CD14-positive monocyte (primary cell): ENCODE results near the gene GASK1B. TPM values are rescaled to one million over a fixed set of nuclear protein-coding genes. Genes with fewer than 3 reads are reported as not detected.

Source experiments
- DNase-seq, 3 donors: peaks; one replicate each; pipeline ENCODE4 v3.0.0-alpha.2; 2011 to 2022
- H2AFZ ChIP-seq: 2 replicates; pipeline ENCODE4 v1.6.0; 2012; ENCODE audit warnings: mild to moderate bottlenecking, low read depth, low read length, inconsistent platforms; ENCODE audit not compliant: insufficient read depth, poor library complexity, severe bottlenecking
- H3K27ac ChIP-seq, 2 donors: 1 replicate in 1 of 2; 2 replicates in 1 of 2; pipeline ENCODE4 v1.5.1; 2012 to 2013; ENCODE audit warnings: low read length in 2 of 2, control low read depth in 1 of 2, inconsistent platforms in 1 of 2, low read depth in 1 of 2, mild to moderate bottlenecking in 1 of 2
- H3K27me3 ChIP-seq, 2 donors: one replicate each; pipeline versions ENCODE4 v1.6.0 to v1.6.1; 2011 to 2013; ENCODE audit warnings: low read length in 2 of 2; ENCODE audit not compliant: control insufficient read depth in 2 of 2, insufficient read depth in 2 of 2
- H3K36me3 ChIP-seq, 2 donors: replicated peaks in 1 of 2; 1 replicate in 1 of 2; 2 replicates in 1 of 2; pipeline versions ENCODE4 v1.5.1 to v1.6.1; 2012 to 2013; ENCODE audit warnings: low read length in 2 of 2, control low read depth in 1 of 2, inconsistent platforms in 1 of 2, mild to moderate bottlenecking in 1 of 2; ENCODE audit not compliant: insufficient read depth in 2 of 2, control insufficient read depth in 1 of 2
- H3K4me1 ChIP-seq, 2 donors: 1 replicate in 1 of 2; 2 replicates in 1 of 2; pipeline versions ENCODE4 v1.5.1 to v1.6.1; 2012 to 2013; ENCODE audit warnings: low read length in 2 of 2, control low read depth in 1 of 2, inconsistent platforms in 1 of 2, mild to moderate bottlenecking in 1 of 2, moderate library complexity in 1 of 2; ENCODE audit not compliant: insufficient read depth in 2 of 2, control insufficient read depth in 1 of 2
- H3K4me2 ChIP-seq: replicated peaks from 2 replicates; pipeline ENCODE3; 2012; ENCODE audit warnings: low read length, moderate library complexity, mild to moderate bottlenecking; ENCODE audit not compliant: poor library complexity, severe bottlenecking; ENCODE audit errors: extremely low read depth
- H3K4me3 ChIP-seq, 3 experiments: fragments of 200-600 bp in 1 of 3; sonication (generic) in 1 of 3; replicated peaks in 1 of 3; 1 replicate in 2 of 3; 2 replicates in 1 of 3; pipeline ENCODE4 v1.5.1; 2011 to 2013; ENCODE audit warnings: low read length in 3 of 3, mild to moderate bottlenecking in 3 of 3, control low read depth in 2 of 3, low read depth in 2 of 3, inconsistent platforms in 1 of 3, moderate library complexity in 1 of 3
- H3K79me2 ChIP-seq: 2 replicates; pipeline ENCODE4 v1.6.0; 2012; ENCODE audit warnings: mild to moderate bottlenecking, control low read depth, inconsistent platforms, low read length, moderate library complexity; ENCODE audit not compliant: insufficient read depth
- H3K9ac ChIP-seq: 2 replicates; pipeline ENCODE4 v1.6.0; 2017; ENCODE audit warnings: low read length, mild to moderate bottlenecking; ENCODE audit not compliant: insufficient read depth, poor library complexity, severe bottlenecking
- H3K9me3 ChIP-seq, 2 donors: replicated peaks in 1 of 2; 1 replicate in 1 of 2; 2 replicates in 1 of 2; pipeline versions ENCODE4 v1.5.1 to v1.6.1; 2012 to 2013; ENCODE audit warnings: low read length in 2 of 2, control low read depth in 1 of 2; ENCODE audit not compliant: control insufficient read depth in 1 of 2, insufficient read depth in 1 of 2
- H4K20me1 ChIP-seq: 2 replicates; pipeline ENCODE4 v1.6.0; 2012; ENCODE audit warnings: mild to moderate bottlenecking, low read length, control low read depth, moderate library complexity; ENCODE audit not compliant: insufficient read depth
- H3K27ac Mint-ChIP-seq, 7 donors: one replicate each; pipeline ENCODE4 v1.8.0; 2020; ENCODE audit warnings: mild to moderate bottlenecking in 7 of 7, mixed read lengths in 7 of 7, moderate library complexity in 6 of 7, inconsistent platforms in 2 of 7
- H3K27me3 Mint-ChIP-seq, 3 donors: one replicate each; pipeline ENCODE4 v1.8.0; 2021 to 2022; ENCODE audit warnings: low read depth in 3 of 3, mild to moderate bottlenecking in 3 of 3, mixed read lengths in 3 of 3, moderate library complexity in 3 of 3, inconsistent platforms in 1 of 3
- H3K36me3 Mint-ChIP-seq, 2 donors: one replicate each; pipeline ENCODE4 v1.8.0; 2020; ENCODE audit warnings: mixed read lengths in 2 of 2, inconsistent platforms in 1 of 2, mild to moderate bottlenecking in 1 of 2
- H3K4me1 Mint-ChIP-seq: one replicate; pipeline ENCODE4 v1.8.0; 2020; ENCODE audit warnings: mild to moderate bottlenecking, mixed read lengths
- H3K4me3 Mint-ChIP-seq, 2 donors: one replicate each; pipeline ENCODE4 v1.8.0; 2020; ENCODE audit warnings: mild to moderate bottlenecking in 2 of 2, mixed read lengths in 2 of 2, moderate library complexity in 1 of 2
- H3K9me3 Mint-ChIP-seq, 7 donors: one replicate each; pipeline ENCODE4 v1.8.0; 2020 to 2022; ENCODE audit warnings: mixed read lengths in 7 of 7, mild to moderate bottlenecking in 6 of 7, moderate library complexity in 6 of 7, inconsistent platforms in 2 of 7
- WGBS: methylation state at CpG from one replicate; pipeline ENCODE4 v1.1.5; 2013; ENCODE audit warnings: missing lambda C conversion rate; ENCODE audit not compliant: insufficient coverage; 5-methylcytosine and 5-hydroxymethylcytosine counted together
- intact Hi-C, 2 donors: fragments of 100-400 bp; cut with micrococcal nuclease; formaldehyde crosslinking; loops; one replicate each; pipeline versions ENCODE4 v1.15.0 to v1.15.1; 2023
- polyA plus RNA-seq, 3 donors: library from polyadenylated mRNA; depleted of rRNA in 1 of 3; unstranded in 2 of 3; stranded (reverse) in 1 of 3; fragments of 300-500 nt in 2 of 3; fragments of >200 nt in 1 of 3; fragmentation: Illumina TruSeq in 2 of 3; gene quantifications; 1 replicate in 2 of 3; 2 replicates in 1 of 3; pipeline ENCODE4 v1.2.3, GENCODE V29; 2012 to 2021
- TF ChIP-seq, protein P1 (sequence below): fragments of 200-600 bp; IDR thresholded peaks from one replicate; pipeline ENCODE4 v1.8.0; 2022; ENCODE audit warnings: antibody characterized with exemption, mild to moderate bottlenecking

GASK1B gene
- polyA plus RNA-seq, 3 donors: 34.4 to 106 (median 82.2) TPM

- H3K9me3 ChIP-seq: no peaks in the 10 kb centered on the region
- H3K27ac ChIP-seq: no peak overlapping the region
- H3K9me3 Mint-ChIP-seq: peaks cover 0 to 4% (median 0%) of the 10 kb centered on the region in 7 donors
- peaks cover 60% of the 10 kb centered on the region for H4K20me1 ChIP-seq
- H3K4me2 ChIP-seq: no peak overlapping the region
- H3K36me3 ChIP-seq: peaks cover 28 to 59% of the 10 kb centered on the region in 2 donors
- H3K27me3 ChIP-seq: no peaks in the 10 kb centered on the region
- H3K4me3 ChIP-seq: no peak overlapping the region
- H2AFZ ChIP-seq: no peak overlapping the region
- peaks cover 86% of the 10 kb centered on the region for H3K79me2 ChIP-seq
- WGBS: no CpG with 5 or more reads among the region's 5 CpGs
- peaks cover 37 to 68% of the 10 kb centered on the region in 2 donors for H3K36me3 Mint-ChIP-seq
- DNase-seq: no peak
- H3K27me3 Mint-ChIP-seq: no peaks in the 10 kb centered on the region
- no peak overlapping the region for H3K9ac ChIP-seq
- no peak overlapping the region for H3K4me3 Mint-ChIP-seq
- TF ChIP-seq, protein P1, sequence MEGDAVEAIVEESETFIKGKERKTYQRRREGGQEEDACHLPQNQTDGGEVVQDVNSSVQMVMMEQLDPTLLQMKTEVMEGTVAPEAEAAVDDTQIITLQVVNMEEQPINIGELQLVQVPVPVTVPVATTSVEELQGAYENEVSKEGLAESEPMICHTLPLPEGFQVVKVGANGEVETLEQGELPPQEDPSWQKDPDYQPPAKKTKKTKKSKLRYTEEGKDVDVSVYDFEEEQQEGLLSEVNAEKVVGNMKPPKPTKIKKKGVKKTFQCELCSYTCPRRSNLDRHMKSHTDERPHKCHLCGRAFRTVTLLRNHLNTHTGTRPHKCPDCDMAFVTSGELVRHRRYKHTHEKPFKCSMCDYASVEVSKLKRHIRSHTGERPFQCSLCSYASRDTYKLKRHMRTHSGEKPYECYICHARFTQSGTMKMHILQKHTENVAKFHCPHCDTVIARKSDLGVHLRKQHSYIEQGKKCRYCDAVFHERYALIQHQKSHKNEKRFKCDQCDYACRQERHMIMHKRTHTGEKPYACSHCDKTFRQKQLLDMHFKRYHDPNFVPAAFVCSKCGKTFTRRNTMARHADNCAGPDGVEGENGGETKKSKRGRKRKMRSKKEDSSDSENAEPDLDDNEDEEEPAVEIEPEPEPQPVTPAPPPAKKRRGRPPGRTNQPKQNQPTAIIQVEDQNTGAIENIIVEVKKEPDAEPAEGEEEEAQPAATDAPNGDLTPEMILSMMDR: no peak
- peak overlapping the region in 3 of 7 donors; percentile 36 to 78 (median 68) for H3K27ac Mint-ChIP-seq
- peaks cover 3 to 4% of the 10 kb centered on the region in 2 donors for H3K4me1 ChIP-seq
- intact Hi-C loops: no loop called here
- H3K4me1 Mint-ChIP-seq: peaks cover 23% of the 10 kb centered on the region
Observed at GRCh38 chr4:158139086-158139485, 33.7 kb downstream of the GASK1B start.

DNA sequence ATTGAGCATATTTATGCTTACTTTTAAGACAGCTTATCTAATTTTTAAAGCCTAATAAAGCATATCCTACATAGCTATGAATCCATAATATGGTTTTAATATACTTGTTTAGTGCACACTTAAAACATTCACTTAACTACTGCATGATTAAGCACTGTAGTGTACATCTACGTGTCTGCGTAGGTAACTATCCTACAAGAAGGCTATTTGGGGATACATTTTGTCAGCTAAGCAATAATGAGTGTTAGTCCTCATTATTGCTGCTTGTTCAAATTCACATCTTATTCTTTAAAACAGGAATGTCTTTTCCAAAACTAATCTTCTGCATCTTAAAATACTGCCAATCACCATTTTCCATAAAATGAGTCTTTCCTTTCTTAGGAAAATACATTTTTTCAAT, 38.6 kb downstream of the GASK1B start:
- peaks cover 50 to 72% of the 10 kb centered on the region in 2 donors for H3K36me3 Mint-ChIP-seq
- no CpG with 5 or more reads among the region's 2 CpGs for WGBS

More for the DNA sequence above, 38.6 kb downstream of the GASK1B start:
- H3K27me3 Mint-ChIP-seq: no peaks in the 10 kb centered on the region
- no peak overlapping the region for H3K27ac ChIP-seq
- H3K4me1 ChIP-seq: no peaks in the 10 kb centered on the region
- intact Hi-C loops: no loop called here
- no peak overlapping the region for H3K4me3 ChIP-seq
- no peaks in the 10 kb centered on the region for H3K9me3 ChIP-seq
- no peak overlapping the region for H3K9ac ChIP-seq
- H3K27ac Mint-ChIP-seq: no peak overlapping the region
- peaks cover 71% of the 10 kb centered on the region for H4K20me1 ChIP-seq
- no peak overlapping the region for H2AFZ ChIP-seq
- DNase-seq: no peak
- H3K36me3 ChIP-seq: peaks cover 30 to 77% of the 10 kb centered on the region in 2 donors
- no peak overlapping the region for H3K4me3 Mint-ChIP-seq
- peaks cover 59% of the 10 kb centered on the region for H3K79me2 ChIP-seq
- H3K27me3 ChIP-seq: no peaks in the 10 kb centered on the region
- H3K4me2 ChIP-seq: no peak overlapping the region
- peaks cover 18% of the 10 kb centered on the region for H3K4me1 Mint-ChIP-seq
- TF ChIP-seq, protein P1: no peak
- H3K9me3 Mint-ChIP-seq: no peaks in the 10 kb centered on the region
